ENCODE data around the gene PRPF6. TPM values are rescaled to one million over a fixed set of nuclear protein-coding genes. Genes with fewer than 3 reads are reported as not detected.

The PRPF6 gene
- total and polyA plus RNA-seq, 2 of the 13 experiments (the other 11 are each of a cell fraction or from before 2014, with no cell fraction given): 63.7 to 101 TPM

- POLR2A ChIA-PET: interaction anchor here (1.0 to 10.1 kb wide), 5 partner anchors 13 to 67 kb away, joined by 3 to 252 read pairs (median 39); partner anchors contain the start of genes PRPF6, SAMD10, SOX18 and TCEA2
- WGBS (ENCODE audit: low lambda C conversion rate): 22% methylated on average over 12 of the region's 12 CpGs
- TF ChIP-seq ZNF33B (CRISPR knock-in tag; IDR thresholded peaks at IDR 0.05) (peak; percentile 0; the same call in 1 of the 2 replicates), GATAD2A (CRISPR knock-in tag; IDR thresholded peaks at IDR 0.05) (no peak), HNRNPL (IDR thresholded peaks at IDR 0.05; ENCODE audit: low read depth, low read length) (peak; percentile 80), SNRNP70 (IDR thresholded peaks at IDR 0.05; ENCODE audit: low read depth, low read length) (no peak), TRAFD1 (CRISPR knock-in tag; IDR thresholded peaks at IDR 0.05; ENCODE audit: borderline replicate concordance) (no peak), MAZ (IDR thresholded peaks at IDR 0.05; ENCODE audit: borderline replicate concordance, low read depth, low read length) (no peak), MAZ (CRISPR knock-in tag; IDR thresholded peaks at IDR 0.05; ENCODE audit: low read depth) (no peak; the same call in 1 of the 2 replicates), NFATC3 (CRISPR knock-in tag; IDR thresholded peaks at IDR 0.05) (no peak), CENPBD1 (CRISPR knock-in tag; IDR thresholded peaks at IDR 0.05; ENCODE audit: borderline replicate concordance, low read depth) (no peak), FOSL1 (CRISPR knock-in tag; IDR thresholded peaks at IDR 0.05; ENCODE audit: borderline replicate concordance) (no peak; the same call in 1 of the 2 replicates), CSRNP1 (CRISPR knock-in tag; IDR thresholded peaks at IDR 0.05) (0 out of 2 replicates have a peak, but pooled peaks have one; percentile 9), POGK (CRISPR knock-in tag; conservative IDR thresholded peaks at IDR 0.05) (no peak), HMG20B (CRISPR knock-in tag; conservative IDR thresholded peaks at IDR 0.05) (no peak), MZF1 (CRISPR knock-in tag; IDR thresholded peaks at IDR 0.05; ENCODE audit: borderline replicate concordance) (no peak), ZSCAN25 (CRISPR knock-in tag; IDR thresholded peaks at IDR 0.05) (peak; percentile 45; the same call in 1 of the 2 replicates), SP2 (CRISPR knock-in tag; IDR thresholded peaks at IDR 0.05) (no peak; the same call in 1 of the 2 replicates), ERF (CRISPR knock-in tag; IDR thresholded peaks at IDR 0.05) (peak; percentile 43), RFX5 (IDR thresholded peaks at IDR 0.05; ENCODE audit: low read depth, low read length) (no peak), REXO4 (CRISPR knock-in tag; IDR thresholded peaks at IDR 0.05; ENCODE audit: borderline replicate concordance) (peak; percentile 89; the same call in 1 of the 2 replicates)
Measured at GRCh38 chr20:64040231-64041039, 59.5 kb downstream of the PRPF6 start.

More at GRCh38 chr20:64040231-64041039, 59.5 kb downstream of the PRPF6 start:
- Histone ChIP-seq H3K4me1 (ENCODE audit: insufficient read depth, low read length) (peaks cover 76% of the 10 kb centered on the region), H3K79me2 (ENCODE audit: insufficient read depth, low read length) (peaks cover 18% of the 10 kb centered on the region), H3K36me3 (replicated peaks in 1 of 2; ENCODE audit: control insufficient read depth in 1 of 2, insufficient read depth in 2 of 2, low read length in 2 of 2) (no peaks in the 10 kb centered on the region), H3K27ac (ENCODE audit: extremely low read length, insufficient read depth, low read length) (peak overlapping the region; percentile 45), H2AFZ (ENCODE audit: low read length) (no peak overlapping the region), H3K9me3 (ENCODE audit: low read length) (no peaks in the 10 kb centered on the region), H3K27me3 (ENCODE audit: control insufficient read depth in 1 of 2, insufficient read depth in 2 of 2, low read length in 2 of 2) (no peaks in the 10 kb centered on the region), H4K20me1 (ENCODE audit: insufficient read depth, low read length) (no peaks in the 10 kb centered on the region), H3K9ac (ENCODE audit: insufficient read depth, low read depth, low read length) (peak overlapping the region; percentile 86), H3K4me2 (ENCODE audit: low read depth, low read length) (peak overlapping the region; percentile 94), H3K4me3 (replicated peaks in 1 of 3; ENCODE audit: insufficient read depth in 1 of 3, low read depth in 2 of 3, low read length in 3 of 3) (peak overlapping the region; percentile 3 to 89 (median 89); a peak in 5 of 6 replicates)
- intact Hi-C loops (cut with micrococcal nuclease; ENCODE audit: unreplicated experiment): no loop called here
- no peak for FAIRE-seq
- in situ Hi-C loops (cut with HindIII; ENCODE audit: extremely low pct_ligation_motif_present, low pct_unique_long_range_greater_than_20kb): no loop called here
- ATAC-seq: peak; percentile 30
- no TSS peak for BruUV-seq (replicated peaks)
- no peak for DNase-seq (ENCODE audit: low spot score)
- CTCF ChIA-PET (ENCODE audit: low intra/inter-chr PET ratio, low total read pairs): no interaction called here

Data from HepG2 (cell line).